SK-N-SH treated with all-trans-retinoic acid at 6 μM for 48 hours (cell line): Measurements from ENCODE around the gene DDN.

Source experiments
- GLIS3 ChIP-seq: fragments of 250-450 bp; sonication (Bioruptor Pico); IDR thresholded peaks from 2 replicates; pipeline ENCODE4 v1.5.0; 2020; ENCODE audit warnings: mild to moderate bottlenecking, moderate library complexity
- OSR1 ChIP-seq: fragments of 250-450 bp; sonication (Bioruptor Pico); IDR thresholded peaks from 2 replicates; pipeline ENCODE4 v1.8.0; 2022; ENCODE audit warnings: moderate library complexity, mild to moderate bottlenecking, inconsistent platforms
- ZNF8 ChIP-seq: fragments of 450-650 bp; formaldehyde crosslinking; IDR thresholded peaks from 2 replicates; pipeline ENCODE4 v1.5.0; 2020; ENCODE audit warnings: mild to moderate bottlenecking, moderate library complexity
- TF ChIP-seq, protein P1 (sequence below): fragments of 250-450 bp; sonication (Bioruptor Pico); IDR thresholded peaks from 2 replicates; pipeline ENCODE4 v1.8.0; 2020; ENCODE audit warnings: mild to moderate bottlenecking, moderate library complexity, borderline replicate concordance
- TF ChIP-seq, protein P2 (sequence below): fragments of 250-450 bp; sonication (Bioruptor Pico); IDR thresholded peaks from 2 replicates; pipeline ENCODE4 v1.5.1; 2020; ENCODE audit warnings: low read depth, mild to moderate bottlenecking, moderate library complexity
- TF ChIP-seq, protein P3 (sequence below): fragments of 250-450 bp; sonication (Bioruptor Pico); IDR thresholded peaks from 2 replicates; pipeline ENCODE4 v1.5.1; 2021; ENCODE audit warnings: mild to moderate bottlenecking, moderate library complexity

DNA sequence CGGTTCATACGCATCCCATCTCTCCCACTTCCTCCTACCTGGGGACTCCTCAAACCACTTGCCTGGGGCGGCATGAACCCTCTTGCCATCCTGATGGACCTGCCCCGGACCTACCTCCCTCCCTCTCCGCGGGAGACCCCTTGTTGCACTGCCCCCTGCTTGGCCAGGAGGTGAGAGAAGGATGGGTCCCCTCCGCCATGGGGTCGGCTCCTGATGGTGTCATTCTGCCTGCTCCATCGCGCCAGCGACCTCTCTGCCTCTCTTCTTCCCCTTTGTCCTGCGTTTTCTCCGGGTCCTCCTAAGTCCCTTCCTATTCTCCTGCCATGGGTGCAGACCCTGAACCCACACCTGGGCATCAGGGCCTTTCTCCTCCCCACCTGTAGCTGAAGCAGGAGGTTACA, 17.4 kb downstream of the DDN start:
- TF ChIP-seq ZNF8 (CRISPR knock-in tag) (no peak), OSR1 (CRISPR knock-in tag) (no peak), GLIS3 (CRISPR knock-in tag) (no peak)
- TF ChIP-seq, protein P1, sequence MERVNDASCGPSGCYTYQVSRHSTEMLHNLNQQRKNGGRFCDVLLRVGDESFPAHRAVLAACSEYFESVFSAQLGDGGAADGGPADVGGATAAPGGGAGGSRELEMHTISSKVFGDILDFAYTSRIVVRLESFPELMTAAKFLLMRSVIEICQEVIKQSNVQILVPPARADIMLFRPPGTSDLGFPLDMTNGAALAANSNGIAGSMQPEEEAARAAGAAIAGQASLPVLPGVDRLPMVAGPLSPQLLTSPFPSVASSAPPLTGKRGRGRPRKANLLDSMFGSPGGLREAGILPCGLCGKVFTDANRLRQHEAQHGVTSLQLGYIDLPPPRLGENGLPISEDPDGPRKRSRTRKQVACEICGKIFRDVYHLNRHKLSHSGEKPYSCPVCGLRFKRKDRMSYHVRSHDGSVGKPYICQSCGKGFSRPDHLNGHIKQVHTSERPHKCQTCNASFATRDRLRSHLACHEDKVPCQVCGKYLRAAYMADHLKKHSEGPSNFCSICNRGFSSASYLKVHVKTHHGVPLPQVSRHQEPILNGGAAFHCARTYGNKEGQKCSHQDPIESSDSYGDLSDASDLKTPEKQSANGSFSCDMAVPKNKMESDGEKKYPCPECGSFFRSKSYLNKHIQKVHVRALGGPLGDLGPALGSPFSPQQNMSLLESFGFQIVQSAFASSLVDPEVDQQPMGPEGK (CRISPR knock-in tag) = no peak
- TF ChIP-seq, protein P2, sequence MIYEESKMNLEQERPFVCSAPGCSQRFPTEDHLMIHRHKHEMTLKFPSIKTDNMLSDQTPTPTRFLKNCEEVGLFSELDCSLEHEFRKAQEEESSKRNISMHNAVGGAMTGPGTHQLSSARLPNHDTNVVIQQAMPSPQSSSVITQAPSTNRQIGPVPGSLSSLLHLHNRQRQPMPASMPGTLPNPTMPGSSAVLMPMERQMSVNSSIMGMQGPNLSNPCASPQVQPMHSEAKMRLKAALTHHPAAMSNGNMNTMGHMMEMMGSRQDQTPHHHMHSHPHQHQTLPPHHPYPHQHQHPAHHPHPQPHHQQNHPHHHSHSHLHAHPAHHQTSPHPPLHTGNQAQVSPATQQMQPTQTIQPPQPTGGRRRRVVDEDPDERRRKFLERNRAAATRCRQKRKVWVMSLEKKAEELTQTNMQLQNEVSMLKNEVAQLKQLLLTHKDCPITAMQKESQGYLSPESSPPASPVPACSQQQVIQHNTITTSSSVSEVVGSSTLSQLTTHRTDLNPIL (CRISPR knock-in tag) = no peak
- TF ChIP-seq, protein P3, sequence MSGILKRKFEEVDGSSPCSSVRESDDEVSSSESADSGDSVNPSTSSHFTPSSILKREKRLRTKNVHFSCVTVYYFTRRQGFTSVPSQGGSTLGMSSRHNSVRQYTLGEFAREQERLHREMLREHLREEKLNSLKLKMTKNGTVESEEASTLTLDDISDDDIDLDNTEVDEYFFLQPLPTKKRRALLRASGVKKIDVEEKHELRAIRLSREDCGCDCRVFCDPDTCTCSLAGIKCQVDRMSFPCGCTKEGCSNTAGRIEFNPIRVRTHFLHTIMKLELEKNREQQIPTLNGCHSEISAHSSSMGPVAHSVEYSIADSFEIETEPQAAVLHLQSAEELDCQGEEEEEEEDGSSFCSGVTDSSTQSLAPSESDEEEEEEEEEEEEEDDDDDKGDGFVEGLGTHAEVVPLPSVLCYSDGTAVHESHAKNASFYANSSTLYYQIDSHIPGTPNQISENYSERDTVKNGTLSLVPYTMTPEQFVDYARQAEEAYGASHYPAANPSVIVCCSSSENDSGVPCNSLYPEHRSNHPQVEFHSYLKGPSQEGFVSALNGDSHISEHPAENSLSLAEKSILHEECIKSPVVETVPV (CRISPR knock-in tag) = no peak
